ENCODE measurements around the gene ZNF100. TPM values are rescaled to one million over a fixed set of nuclear protein-coding genes. Genes with fewer than 3 reads are reported as not detected.

Gene ZNF100
- polyA plus RNA-seq, 1 of the 3 experiments (the other 2 are of a cell fraction): 1.1 TPM

DNA sequence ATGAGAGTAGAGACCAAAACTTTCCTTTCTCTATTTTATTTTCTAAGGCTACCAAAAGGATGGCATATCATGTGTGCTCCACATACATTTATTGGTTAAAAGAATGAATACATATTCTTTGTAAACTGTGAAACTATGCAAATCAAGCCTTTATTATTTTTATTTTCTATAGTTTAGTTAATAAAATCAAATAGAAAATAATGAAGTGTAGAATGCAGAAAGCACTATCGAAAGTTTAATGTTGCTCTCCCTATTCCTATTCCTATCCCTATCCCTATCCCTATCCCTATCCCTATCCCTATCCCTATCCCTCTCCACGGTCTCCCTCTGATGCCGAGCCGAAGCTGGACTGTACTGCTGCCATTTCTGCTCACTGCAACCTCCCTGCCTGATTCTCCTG, 60.3 kb downstream of the ZNF100 start:
- no peaks in the 10 kb centered on the region for H3K79me2 ChIP-seq (ENCODE audit: insufficient read depth)
- TF ChIP-seq RAD21 (IDR thresholded peaks at IDR 0.05; ENCODE audit: low read length) (no peak), ELF1 (IDR thresholded peaks at IDR 0.05) (no peak), RFX5 (IDR thresholded peaks at IDR 0.05; ENCODE audit: low read length) (no peak), CHD2 (IDR thresholded peaks at IDR 0.05; ENCODE audit: low read length, partially characterized antibody) (no peak), SMC3 (IDR thresholded peaks at IDR 0.05; ENCODE audit: low read depth, low read length) (no peak), POLR2AphosphoS5 (IDR thresholded peaks at IDR 0.05; ENCODE audit: low read depth, low read length) (no peak), NFIC (IDR thresholded peaks at IDR 0.05; ENCODE audit: borderline replicate concordance) (no peak), RCOR1 (IDR thresholded peaks at IDR 0.05; ENCODE audit: low read length) (no peak), EZH2phosphoT487 (IDR thresholded peaks at IDR 0.05; ENCODE audit: borderline replicate concordance, low read depth) (no peak), SIN3A (IDR thresholded peaks at IDR 0.05; ENCODE audit: borderline replicate concordance, low read depth, low read length) (no peak)
- TF ChIP-seq, protein P1, sequence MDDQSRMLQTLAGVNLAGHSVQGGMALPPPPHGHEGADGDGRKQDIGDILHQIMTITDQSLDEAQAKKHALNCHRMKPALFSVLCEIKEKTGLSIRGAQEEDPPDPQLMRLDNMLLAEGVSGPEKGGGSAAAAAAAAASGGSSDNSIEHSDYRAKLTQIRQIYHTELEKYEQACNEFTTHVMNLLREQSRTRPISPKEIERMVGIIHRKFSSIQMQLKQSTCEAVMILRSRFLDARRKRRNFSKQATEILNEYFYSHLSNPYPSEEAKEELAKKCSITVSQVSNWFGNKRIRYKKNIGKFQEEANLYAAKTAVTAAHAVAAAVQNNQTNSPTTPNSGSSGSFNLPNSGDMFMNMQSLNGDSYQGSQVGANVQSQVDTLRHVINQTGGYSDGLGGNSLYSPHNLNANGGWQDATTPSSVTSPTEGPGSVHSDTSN (IDR thresholded peaks at IDR 0.05): no peak
- TF ChIP-seq, protein P2, sequence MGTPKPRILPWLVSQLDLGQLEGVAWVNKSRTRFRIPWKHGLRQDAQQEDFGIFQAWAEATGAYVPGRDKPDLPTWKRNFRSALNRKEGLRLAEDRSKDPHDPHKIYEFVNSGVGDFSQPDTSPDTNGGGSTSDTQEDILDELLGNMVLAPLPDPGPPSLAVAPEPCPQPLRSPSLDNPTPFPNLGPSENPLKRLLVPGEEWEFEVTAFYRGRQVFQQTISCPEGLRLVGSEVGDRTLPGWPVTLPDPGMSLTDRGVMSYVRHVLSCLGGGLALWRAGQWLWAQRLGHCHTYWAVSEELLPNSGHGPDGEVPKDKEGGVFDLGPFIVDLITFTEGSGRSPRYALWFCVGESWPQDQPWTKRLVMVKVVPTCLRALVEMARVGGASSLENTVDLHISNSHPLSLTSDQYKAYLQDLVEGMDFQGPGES (IDR thresholded peaks at IDR 0.05; ENCODE audit: low read depth, low read length): no peak
- POLR2A ChIA-PET: no interaction called here
- H3K4me2 ChIP-seq: no peak overlapping the region
- no peak overlapping the region for H2AFZ ChIP-seq (ENCODE audit: low read depth)
- no peaks in the 10 kb centered on the region for H3K27me3 ChIP-seq (ENCODE audit: insufficient read depth)
- H3K9me2 ChIP-seq: no peaks in the 10 kb centered on the region
- H3K4me1 ChIP-seq (ENCODE audit: control insufficient read depth in 1 of 2, insufficient read depth in 2 of 2, low read depth in 1 of 2, low read length in 1 of 2): no peaks in the 10 kb centered on the region
- DNase-seq: no peak
- H3K9me3 ChIP-seq: no peaks in the 10 kb centered on the region
- no peak overlapping the region for H3K4me3 ChIP-seq (ENCODE audit: low read depth in 2 of 2, low read length in 1 of 2)
- CTCF ChIA-PET: no interaction called here
- WGBS (ENCODE audit: low lambda C conversion rate): 57% methylated on average over 4 of the region's 4 CpGs
- no peaks in the 10 kb centered on the region for H3K36me3 ChIP-seq (replicated peaks in 1 of 2; ENCODE audit: control insufficient read depth in 1 of 2, insufficient read depth in 2 of 2, low read length in 1 of 2)
- H4K20me1 ChIP-seq (ENCODE audit: insufficient read depth): no peaks in the 10 kb centered on the region
- no peak overlapping the region for H3K27ac ChIP-seq (ENCODE audit: low read depth in 2 of 2, low read length in 1 of 2)
- H3F3A ChIP-seq (replicated peaks; ENCODE audit: insufficient read depth): no peaks in the 10 kb centered on the region
- no peak overlapping the region for H3K9ac ChIP-seq

DNA sequence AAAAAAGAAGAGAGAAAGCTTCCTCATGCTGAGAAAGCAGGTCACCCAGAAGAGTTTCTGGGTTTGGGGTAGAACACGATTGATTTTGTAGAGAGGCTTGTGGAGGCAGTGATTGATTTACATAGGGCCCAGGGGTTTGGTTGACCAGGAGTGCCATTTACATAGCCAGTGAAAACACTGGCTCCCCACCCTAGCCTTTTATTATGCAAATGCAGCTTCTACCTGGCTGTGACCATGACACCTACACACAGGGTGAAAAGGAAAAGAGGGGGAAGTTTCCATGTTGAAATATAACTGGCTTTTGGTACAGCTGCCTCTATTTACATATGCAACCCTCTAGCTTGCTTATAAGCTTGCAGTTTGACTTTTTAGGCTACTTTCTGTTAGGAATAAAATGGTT, 62.0 kb downstream of the ZNF100 start:
- WGBS (ENCODE audit: low lambda C conversion rate): 30% methylated on average over 1 of the region's 1 CpG
- Histone ChIP-seq H3K27me3 (ENCODE audit: insufficient read depth) (no peaks in the 10 kb centered on the region), H3F3A (replicated peaks; ENCODE audit: insufficient read depth) (no peaks in the 10 kb centered on the region), H3K36me3 (replicated peaks in 1 of 2; ENCODE audit: control insufficient read depth in 1 of 2, insufficient read depth in 2 of 2, low read length in 1 of 2) (no peaks in the 10 kb centered on the region), H3K9me3 (no peaks in the 10 kb centered on the region; the same call in 1 of the 2 replicates), H3K9me2 (no peaks in the 10 kb centered on the region), H2AFZ (ENCODE audit: low read depth) (no peak overlapping the region), H3K9ac (no peak overlapping the region), H4K20me1 (ENCODE audit: insufficient read depth) (no peaks in the 10 kb centered on the region), H3K27ac (ENCODE audit: low read depth in 2 of 2, low read length in 1 of 2) (no peak overlapping the region), H3K79me2 (ENCODE audit: insufficient read depth) (no peaks in the 10 kb centered on the region), H3K4me2 (no peak overlapping the region), H3K4me1 (ENCODE audit: control insufficient read depth in 1 of 2, insufficient read depth in 2 of 2, low read depth in 1 of 2, low read length in 1 of 2) (no peaks in the 10 kb centered on the region), H3K4me3 (ENCODE audit: low read depth in 2 of 2, low read length in 1 of 2) (no peak overlapping the region)
- no peak for DNase-seq
- ChIA-PET POLR2A (no interaction called here), CTCF (interaction anchor here (1.4 to 3.1 kb wide), 2 partner anchors 200 to 222 kb away, joined by 5 to 15 read pairs; partner anchors contain the start of gene ZNF429)
- TF ChIP-seq FOXJ3 (CRISPR knock-in tag; IDR thresholded peaks at IDR 0.05) (no peak), SIN3A (IDR thresholded peaks at IDR 0.05; ENCODE audit: borderline replicate concordance, low read depth, low read length) (no peak), TAF1 (IDR thresholded peaks at IDR 0.05; ENCODE audit: borderline replicate concordance, low read depth, low read length) (no peak), MXI1 (IDR thresholded peaks at IDR 0.05; ENCODE audit: low read depth, low read length) (no peak), SMC3 (IDR thresholded peaks at IDR 0.05; ENCODE audit: low read depth, low read length) (no peak), CHD2 (IDR thresholded peaks at IDR 0.05; ENCODE audit: low read length, partially characterized antibody) (no peak), TCF12 (IDR thresholded peaks at IDR 0.05) (no peak)
- TF ChIP-seq, protein P1 (IDR thresholded peaks at IDR 0.05): no peak
- TF ChIP-seq, protein P3, sequence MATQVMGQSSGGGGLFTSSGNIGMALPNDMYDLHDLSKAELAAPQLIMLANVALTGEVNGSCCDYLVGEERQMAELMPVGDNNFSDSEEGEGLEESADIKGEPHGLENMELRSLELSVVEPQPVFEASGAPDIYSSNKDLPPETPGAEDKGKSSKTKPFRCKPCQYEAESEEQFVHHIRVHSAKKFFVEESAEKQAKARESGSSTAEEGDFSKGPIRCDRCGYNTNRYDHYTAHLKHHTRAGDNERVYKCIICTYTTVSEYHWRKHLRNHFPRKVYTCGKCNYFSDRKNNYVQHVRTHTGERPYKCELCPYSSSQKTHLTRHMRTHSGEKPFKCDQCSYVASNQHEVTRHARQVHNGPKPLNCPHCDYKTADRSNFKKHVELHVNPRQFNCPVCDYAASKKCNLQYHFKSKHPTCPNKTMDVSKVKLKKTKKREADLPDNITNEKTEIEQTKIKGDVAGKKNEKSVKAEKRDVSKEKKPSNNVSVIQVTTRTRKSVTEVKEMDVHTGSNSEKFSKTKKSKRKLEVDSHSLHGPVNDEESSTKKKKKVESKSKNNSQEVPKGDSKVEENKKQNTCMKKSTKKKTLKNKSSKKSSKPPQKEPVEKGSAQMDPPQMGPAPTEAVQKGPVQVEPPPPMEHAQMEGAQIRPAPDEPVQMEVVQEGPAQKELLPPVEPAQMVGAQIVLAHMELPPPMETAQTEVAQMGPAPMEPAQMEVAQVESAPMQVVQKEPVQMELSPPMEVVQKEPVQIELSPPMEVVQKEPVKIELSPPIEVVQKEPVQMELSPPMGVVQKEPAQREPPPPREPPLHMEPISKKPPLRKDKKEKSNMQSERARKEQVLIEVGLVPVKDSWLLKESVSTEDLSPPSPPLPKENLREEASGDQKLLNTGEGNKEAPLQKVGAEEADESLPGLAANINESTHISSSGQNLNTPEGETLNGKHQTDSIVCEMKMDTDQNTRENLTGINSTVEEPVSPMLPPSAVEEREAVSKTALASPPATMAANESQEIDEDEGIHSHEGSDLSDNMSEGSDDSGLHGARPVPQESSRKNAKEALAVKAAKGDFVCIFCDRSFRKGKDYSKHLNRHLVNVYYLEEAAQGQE (IDR thresholded peaks at IDR 0.05; ENCODE audit: low read depth, low read length): no peak
- TF ChIP-seq, protein P4, sequence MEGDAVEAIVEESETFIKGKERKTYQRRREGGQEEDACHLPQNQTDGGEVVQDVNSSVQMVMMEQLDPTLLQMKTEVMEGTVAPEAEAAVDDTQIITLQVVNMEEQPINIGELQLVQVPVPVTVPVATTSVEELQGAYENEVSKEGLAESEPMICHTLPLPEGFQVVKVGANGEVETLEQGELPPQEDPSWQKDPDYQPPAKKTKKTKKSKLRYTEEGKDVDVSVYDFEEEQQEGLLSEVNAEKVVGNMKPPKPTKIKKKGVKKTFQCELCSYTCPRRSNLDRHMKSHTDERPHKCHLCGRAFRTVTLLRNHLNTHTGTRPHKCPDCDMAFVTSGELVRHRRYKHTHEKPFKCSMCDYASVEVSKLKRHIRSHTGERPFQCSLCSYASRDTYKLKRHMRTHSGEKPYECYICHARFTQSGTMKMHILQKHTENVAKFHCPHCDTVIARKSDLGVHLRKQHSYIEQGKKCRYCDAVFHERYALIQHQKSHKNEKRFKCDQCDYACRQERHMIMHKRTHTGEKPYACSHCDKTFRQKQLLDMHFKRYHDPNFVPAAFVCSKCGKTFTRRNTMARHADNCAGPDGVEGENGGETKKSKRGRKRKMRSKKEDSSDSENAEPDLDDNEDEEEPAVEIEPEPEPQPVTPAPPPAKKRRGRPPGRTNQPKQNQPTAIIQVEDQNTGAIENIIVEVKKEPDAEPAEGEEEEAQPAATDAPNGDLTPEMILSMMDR (IDR thresholded peaks at IDR 0.05): no peak
- TF ChIP-seq, protein P5, sequence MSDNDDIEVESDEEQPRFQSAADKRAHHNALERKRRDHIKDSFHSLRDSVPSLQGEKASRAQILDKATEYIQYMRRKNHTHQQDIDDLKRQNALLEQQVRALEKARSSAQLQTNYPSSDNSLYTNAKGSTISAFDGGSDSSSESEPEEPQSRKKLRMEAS (IDR thresholded peaks at IDR 0.05; ENCODE audit: low read depth): no peak

All from SK-N-SH (cell line).